HL-60 (cell line): Measurements from ENCODE around the gene IFRD2.

ENCODE experiments used
- DNase-seq, 2 experiments: peaks; one replicate each; pipeline ENCODE4 v3.0.0-alpha.2; 2010 to 2020; ENCODE audit warnings: low read depth in 1 of 2, low spot score in 1 of 2
- H3K27ac ChIP-seq: fragments of 250-450 bp; sonication (Bioruptor Pico); replicated peaks from 2 replicates; pipeline ENCODE4 v1.5.1; 2020; ENCODE audit warnings: mild to moderate bottlenecking, moderate library complexity
- H3K27me3 ChIP-seq: fragments of 250-450 bp; sonication (Bioruptor Pico); 2 replicates; pipeline ENCODE4 v1.5.1; 2021; ENCODE audit warnings: mild to moderate bottlenecking, moderate library complexity; ENCODE audit not compliant: insufficient read depth, poor library complexity, severe bottlenecking
- H3K4me3 ChIP-seq: replicated peaks from 2 replicates; pipeline ENCODE4 v1.5.1; 2011; ENCODE audit warnings: mild to moderate bottlenecking, control low read depth, low read length; ENCODE audit not compliant: insufficient read depth
- CTCF ChIP-seq: IDR thresholded peaks from one replicate; pipeline ENCODE4 v1.5.1; 2011; ENCODE audit warnings: low read length, control low read depth, inconsistent platforms; ENCODE audit not compliant: insufficient read depth
- GABPA ChIP-seq: IDR thresholded peaks from 2 replicates; pipeline ENCODE4 v1.6.1; 2012; ENCODE audit warnings: low read depth
- POLR2AphosphoS5 ChIP-seq: IDR thresholded peaks from 2 replicates; pipeline ENCODE4 v1.6.1; 2012; ENCODE audit warnings: low read depth
- REST ChIP-seq: IDR thresholded peaks from 2 replicates; pipeline ENCODE4 v1.6.1; 2012; ENCODE audit warnings: low read depth; ENCODE audit not compliant: insufficient replicate concordance
- SPI1 ChIP-seq: IDR thresholded peaks from 2 replicates; pipeline ENCODE4 v1.6.1; 2012; ENCODE audit warnings: low read depth, mild to moderate bottlenecking, borderline replicate concordance

Gene IFRD2

GRCh38 chr3:50333744-50334328, 41.6 kb upstream of the IFRD2 start:
- TF ChIP-seq SPI1 = no peak
- TF ChIP-seq CTCF = no peak
- no peak; the same call in 1 of the 2 replicates for TF ChIP-seq POLR2AphosphoS5
- no peaks in the 10 kb centered on the region for H3K27me3 ChIP-seq
- H3K4me3 ChIP-seq = no peak overlapping the region
- DNase-seq = no peak
- H3K27ac ChIP-seq = no peak overlapping the region

GRCh38 chr3:50331364-50331907, 39.2 kb upstream of the IFRD2 start:
- no peak for DNase-seq
- no peaks in the 10 kb centered on the region for H3K27me3 ChIP-seq
- no peak overlapping the region for H3K4me3 ChIP-seq
- no peak overlapping the region for H3K27ac ChIP-seq
- no peak for TF ChIP-seq POLR2AphosphoS5
- TF ChIP-seq CTCF = no peak
- TF ChIP-seq GABPA = no peak
- no peak for TF ChIP-seq REST
- TF ChIP-seq SPI1 = no peak

GRCh38 chr3:50330330-50330729, 38.1 kb upstream of the IFRD2 start:
- DNase-seq = no peak
- TF ChIP-seq REST (no peak), CTCF (no peak), POLR2AphosphoS5 (no peak), SPI1 (no peak), GABPA (no peak)
- Histone ChIP-seq H3K27me3 (no peaks in the 10 kb centered on the region), H3K27ac (no peak overlapping the region), H3K4me3 (no peak overlapping the region)
